ENCODE data around the gene PGRMC2.

Gene PGRMC2

GRCh38 chr4:128287141-128287870, at the start of gene PGRMC2:
Gene PGRMC2 (minus strand): TSS chr4:128287813. CDS start chr4:128287790, 23 bp downstream.
- TF ChIP-seq GATA3 (IDR thresholded peaks at IDR 0.05; ENCODE audit: low read depth, low read length) (no peak), GATA2 (IDR thresholded peaks at IDR 0.05; ENCODE audit: low read depth, low read length) (no peak)

- TF ChIP-seq GATA3 (IDR thresholded peaks at IDR 0.05; ENCODE audit: low read depth, low read length): no peak
- no peak for TF ChIP-seq GATA2 (IDR thresholded peaks at IDR 0.05; ENCODE audit: low read depth, low read length)
Measured at GRCh38 chr4:128335541-128335940, 47.9 kb upstream of the PGRMC2 start.

- TF ChIP-seq GATA3 (IDR thresholded peaks at IDR 0.05; ENCODE audit: low read depth, low read length) (no peak), GATA2 (IDR thresholded peaks at IDR 0.05; ENCODE audit: low read depth, low read length) (no peak)
Measured at GRCh38 chr4:128334256-128334655, 46.6 kb upstream of the PGRMC2 start.

GRCh38 chr4:128333309-128334018, 45.9 kb upstream of the PGRMC2 start:
- no peak for TF ChIP-seq GATA3 (IDR thresholded peaks at IDR 0.05; ENCODE audit: low read depth, low read length)
- no peak for TF ChIP-seq GATA2 (IDR thresholded peaks at IDR 0.05; ENCODE audit: low read depth, low read length)

- no peak for TF ChIP-seq GATA3 (IDR thresholded peaks at IDR 0.05; ENCODE audit: low read depth, low read length)
- no peak for TF ChIP-seq GATA2 (IDR thresholded peaks at IDR 0.05; ENCODE audit: low read depth, low read length)
Measured at GRCh38 chr4:128332081-128332480, 44.5 kb upstream of the PGRMC2 start.

- TF ChIP-seq GATA3 (IDR thresholded peaks at IDR 0.05; ENCODE audit: low read depth, low read length) (no peak), GATA2 (IDR thresholded peaks at IDR 0.05; ENCODE audit: low read depth, low read length) (no peak)
Measured at GRCh38 chr4:128329638-128330037, 42.0 kb upstream of the PGRMC2 start.

GRCh38 chr4:128328106-128328505, 40.5 kb upstream of the PGRMC2 start:
- TF ChIP-seq GATA2 (IDR thresholded peaks at IDR 0.05; ENCODE audit: low read depth, low read length): no peak
- no peak for TF ChIP-seq GATA3 (IDR thresholded peaks at IDR 0.05; ENCODE audit: low read depth, low read length)

- TF ChIP-seq GATA3 (IDR thresholded peaks at IDR 0.05; ENCODE audit: low read depth, low read length): no peak
- no peak for TF ChIP-seq GATA2 (IDR thresholded peaks at IDR 0.05; ENCODE audit: low read depth, low read length)
Measured at GRCh38 chr4:128323401-128323800, 35.8 kb upstream of the PGRMC2 start.

GRCh38 chr4:128322986-128323385, 35.4 kb upstream of the PGRMC2 start:
- TF ChIP-seq GATA2 (IDR thresholded peaks at IDR 0.05; ENCODE audit: low read depth, low read length): no peak
- TF ChIP-seq GATA3 (IDR thresholded peaks at IDR 0.05; ENCODE audit: low read depth, low read length): no peak

- no peak for TF ChIP-seq GATA2 (IDR thresholded peaks at IDR 0.05; ENCODE audit: low read depth, low read length)
Measured at GRCh38 chr4:128322311-128322710, 34.7 kb upstream of the PGRMC2 start.

GRCh38 chr4:128320656-128321055, 33.0 kb upstream of the PGRMC2 start:
- TF ChIP-seq GATA3 (IDR thresholded peaks at IDR 0.05; ENCODE audit: low read depth, low read length) (no peak), GATA2 (IDR thresholded peaks at IDR 0.05; ENCODE audit: low read depth, low read length) (no peak)

- TF ChIP-seq GATA3 (IDR thresholded peaks at IDR 0.05; ENCODE audit: low read depth, low read length): no peak
- no peak for TF ChIP-seq GATA2 (IDR thresholded peaks at IDR 0.05; ENCODE audit: low read depth, low read length)
Measured at GRCh38 chr4:128315756-128316520, 28.3 kb upstream of the PGRMC2 start.

GRCh38 chr4:128311659-128312403, 24.2 kb upstream of the PGRMC2 start:
- TF ChIP-seq GATA2 (IDR thresholded peaks at IDR 0.05; ENCODE audit: low read depth, low read length): no peak
- no peak for TF ChIP-seq GATA3 (IDR thresholded peaks at IDR 0.05; ENCODE audit: low read depth, low read length)

- TF ChIP-seq GATA2 (IDR thresholded peaks at IDR 0.05; ENCODE audit: low read depth, low read length): no peak
Measured at GRCh38 chr4:128310266-128310697, 22.7 kb upstream of the PGRMC2 start.

Data from SH-SY5Y (cell line).